HG03457 (cell line): ENCODE measurements around the gene NCEH1.
"Not testable (repeated sequence)": the region's sequence is repeated elsewhere in the genome, so short reads cannot be mapped to it uniquely, and the experiment has no call there.

Experiments
- ATAC-seq: cut with Tn5 transposase; IDR thresholded peaks from one replicate; pipeline ENCODE4 v1.9.1; 2021; ENCODE audit warnings: moderate number of reproducible peaks; ENCODE audit not compliant: unreplicated experiment

NCEH1 gene

DNA sequence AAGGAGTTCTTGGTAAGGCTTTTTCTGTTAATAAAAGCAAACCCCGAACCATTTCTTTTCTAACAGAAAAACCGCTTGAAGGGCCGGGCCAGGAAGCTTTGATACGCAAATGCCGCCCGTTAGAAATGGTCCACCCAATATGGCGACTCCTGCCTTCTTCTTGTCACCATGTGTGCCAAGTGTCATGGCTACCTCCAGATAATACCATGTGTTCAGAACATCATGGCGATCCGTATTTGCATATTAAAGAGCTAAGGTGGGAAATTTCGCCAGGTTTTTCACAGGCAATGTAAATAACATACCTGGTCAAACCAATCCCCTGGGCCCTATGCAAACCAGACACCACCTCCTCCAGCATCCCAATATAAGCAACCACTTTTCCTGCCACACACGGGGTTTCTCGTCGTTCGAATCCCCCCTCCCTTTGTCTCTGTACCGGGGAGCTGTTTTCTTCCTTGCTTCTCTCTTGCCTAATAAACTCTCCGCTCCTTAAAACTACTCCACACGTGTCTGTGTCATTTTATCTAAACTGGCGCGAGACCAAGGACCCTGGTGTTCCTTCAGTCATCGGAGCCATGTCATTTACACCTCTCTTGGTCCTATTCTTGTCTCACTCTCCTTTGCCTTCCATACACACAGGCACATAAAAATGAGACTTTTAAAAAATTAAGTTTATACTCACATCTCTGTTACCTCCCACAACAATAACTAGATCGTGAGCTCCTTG, 34.5 kb downstream of the NCEH1 start:
- ATAC-seq: no peak

DNA sequence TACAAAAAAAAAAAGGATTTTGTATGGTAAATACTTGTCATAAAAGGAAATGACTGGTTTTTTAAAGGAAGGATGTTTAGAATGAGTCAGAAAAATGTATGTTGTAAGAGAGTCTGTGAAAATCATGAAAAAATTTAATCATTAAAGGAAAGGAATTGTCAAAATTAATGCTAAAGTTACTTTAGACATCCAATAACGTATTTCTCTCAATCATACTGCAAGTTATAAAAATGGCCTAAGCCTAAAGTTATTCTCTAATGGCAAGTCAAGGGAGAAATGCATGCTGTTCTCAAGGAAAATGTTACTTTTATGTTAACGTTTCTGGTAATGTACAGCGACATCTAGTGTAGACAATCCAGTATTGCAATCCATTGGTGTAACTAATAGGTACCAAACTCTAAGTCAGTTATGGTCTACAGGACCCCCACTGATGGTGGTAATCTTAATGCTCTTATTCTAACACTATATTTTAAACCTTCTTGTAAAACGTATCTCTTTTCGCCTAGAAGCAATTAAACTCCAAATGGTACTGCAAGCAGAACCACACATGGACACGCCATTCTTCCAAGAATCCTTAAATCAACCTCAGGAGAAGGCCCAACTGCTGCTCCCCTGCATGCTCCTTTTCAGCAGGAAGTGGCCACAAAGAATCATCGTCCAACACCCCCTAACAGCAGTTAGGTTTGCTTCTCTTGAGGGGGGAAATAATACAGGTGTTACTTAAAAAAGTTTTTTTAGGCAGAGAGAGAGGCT, 35.2 kb downstream of the NCEH1 start:
- ATAC-seq: no peak

DNA sequence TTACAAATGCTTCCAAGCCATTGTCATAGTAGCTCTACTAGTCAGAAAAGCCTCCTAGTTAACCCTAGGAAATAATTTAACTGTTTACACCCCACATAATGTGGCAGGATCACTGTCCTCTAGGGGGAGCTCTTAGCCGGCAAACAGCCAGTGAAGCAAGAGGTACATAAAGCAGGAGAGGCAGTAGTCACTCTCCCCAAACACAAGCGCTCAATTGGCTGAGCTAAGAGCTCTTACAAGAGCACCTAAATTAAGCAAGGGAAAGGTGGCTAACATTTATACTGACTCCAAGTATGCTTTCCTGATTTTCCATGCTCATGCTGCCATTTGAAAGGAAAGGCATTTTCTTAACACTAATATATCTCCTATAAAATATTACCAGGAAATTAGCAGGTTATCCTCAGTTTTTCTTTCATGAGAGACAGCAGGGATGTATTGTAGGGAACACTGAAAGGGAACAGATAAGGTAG, 37.6 kb downstream of the NCEH1 start:
- peak; percentile 62 for ATAC-seq

DNA sequence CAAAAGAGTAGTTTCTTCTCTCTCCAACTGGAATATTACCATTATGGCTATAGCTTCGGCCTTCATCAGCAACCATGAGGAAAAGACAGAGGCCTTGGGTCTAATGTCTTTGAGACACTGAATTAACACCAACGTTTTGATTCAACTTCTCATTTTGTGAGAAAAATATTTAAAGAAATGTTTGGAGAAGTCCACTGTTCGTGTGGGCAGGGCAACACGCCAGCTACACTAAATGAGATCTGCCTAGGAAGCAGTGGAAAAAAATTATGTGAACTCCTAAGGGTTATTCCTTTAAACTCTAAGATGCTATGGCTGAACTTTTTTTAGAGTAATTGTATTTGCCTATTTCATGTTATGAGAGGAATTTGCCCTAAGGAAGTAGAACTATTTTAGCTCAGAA, 41.8 kb downstream of the NCEH1 start:
- no peak for ATAC-seq

DNA sequence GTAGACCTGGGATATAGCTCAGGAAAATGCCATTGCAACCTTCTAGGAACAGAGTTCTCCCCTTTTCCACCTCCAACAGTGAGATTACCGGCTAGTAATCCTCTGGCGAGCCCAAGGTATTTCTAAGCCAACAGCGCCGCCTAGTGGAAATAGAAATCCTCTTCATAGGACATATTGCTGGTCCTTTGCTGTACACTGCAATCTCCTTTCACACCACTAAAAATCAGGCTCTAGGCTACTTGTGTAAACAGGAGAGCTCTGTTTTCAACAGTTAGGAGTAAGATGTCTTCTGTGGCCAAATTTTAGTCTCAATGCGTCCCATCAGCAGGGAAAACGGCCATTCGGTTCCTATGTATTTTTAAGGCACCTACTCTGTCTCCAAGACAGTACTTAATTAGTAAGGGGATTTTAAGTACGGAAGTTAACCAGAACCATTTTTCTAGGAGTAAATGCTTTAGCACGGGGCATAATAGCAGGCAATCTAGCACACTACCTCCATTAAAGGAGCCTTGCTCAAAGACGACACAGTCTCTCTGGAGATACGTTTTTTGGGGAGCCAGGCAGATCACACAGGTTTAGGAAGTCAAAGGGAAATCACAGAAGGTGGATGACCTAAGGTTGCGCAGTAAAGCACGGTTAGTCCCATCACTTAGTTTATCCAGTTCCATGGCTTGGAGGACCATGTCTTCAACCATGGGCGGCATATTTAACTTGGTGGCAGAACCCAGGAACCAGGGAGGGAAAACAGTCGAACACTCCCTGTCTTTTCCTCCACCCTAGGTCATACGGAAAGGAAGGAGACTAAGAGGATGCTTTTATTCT, 43.8 kb downstream of the NCEH1 start:
- peak; percentile 96 for ATAC-seq

DNA sequence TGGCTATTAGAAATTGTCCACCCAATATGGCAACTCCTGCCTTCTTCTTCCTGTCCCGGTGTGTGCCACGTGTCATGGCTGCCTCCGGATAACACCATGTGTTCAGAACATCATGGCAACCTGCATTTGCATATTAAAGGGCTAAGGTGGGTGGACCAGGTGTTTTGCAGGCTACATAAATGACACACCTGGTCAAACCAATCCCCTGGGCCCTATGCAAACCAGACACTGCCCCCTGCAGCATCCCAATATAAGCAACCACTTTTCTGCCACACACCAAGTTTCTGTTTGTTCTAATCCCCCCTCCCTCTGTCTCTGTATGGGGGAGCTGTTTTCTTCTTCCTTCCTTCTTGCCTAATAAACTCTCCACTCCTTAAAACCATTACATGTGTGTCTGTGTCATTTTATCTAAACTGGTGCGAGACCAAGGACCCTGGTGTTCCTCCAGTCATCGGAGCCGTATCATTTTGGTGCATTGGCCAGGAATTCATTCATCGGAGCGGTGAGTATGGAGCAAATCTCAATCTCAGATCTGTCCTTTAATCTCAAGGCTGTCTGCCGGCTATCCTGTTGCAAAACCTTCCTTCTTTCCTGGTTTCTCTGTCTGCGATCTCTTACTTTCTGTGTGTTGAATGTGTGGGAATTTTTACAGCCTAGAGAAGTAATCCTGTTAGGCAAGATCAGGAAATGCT, 44.5 kb downstream of the NCEH1 start:
- ATAC-seq: peak; percentile 13

DNA sequence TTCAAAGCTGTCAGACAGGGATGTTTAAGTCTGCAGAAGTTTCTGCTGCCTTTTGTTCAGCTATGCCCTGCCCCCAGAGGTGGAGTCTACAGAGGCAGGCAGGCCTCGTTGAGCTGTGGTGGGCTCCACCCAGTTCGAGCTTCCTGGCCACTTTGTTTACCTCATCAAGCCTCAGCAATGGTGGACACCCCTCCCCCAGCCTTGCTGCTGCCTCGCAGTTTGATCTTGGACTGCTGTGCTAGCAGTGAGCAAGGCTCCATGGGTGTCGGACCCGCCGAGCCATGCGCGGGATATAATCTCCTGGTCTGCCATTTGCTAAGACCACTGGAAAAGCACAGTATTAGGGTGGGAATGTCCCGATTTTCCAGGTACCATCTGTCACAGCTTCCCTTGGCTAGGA, 45.4 kb downstream of the NCEH1 start:
- ATAC-seq: not testable (repeated sequence)

DNA sequence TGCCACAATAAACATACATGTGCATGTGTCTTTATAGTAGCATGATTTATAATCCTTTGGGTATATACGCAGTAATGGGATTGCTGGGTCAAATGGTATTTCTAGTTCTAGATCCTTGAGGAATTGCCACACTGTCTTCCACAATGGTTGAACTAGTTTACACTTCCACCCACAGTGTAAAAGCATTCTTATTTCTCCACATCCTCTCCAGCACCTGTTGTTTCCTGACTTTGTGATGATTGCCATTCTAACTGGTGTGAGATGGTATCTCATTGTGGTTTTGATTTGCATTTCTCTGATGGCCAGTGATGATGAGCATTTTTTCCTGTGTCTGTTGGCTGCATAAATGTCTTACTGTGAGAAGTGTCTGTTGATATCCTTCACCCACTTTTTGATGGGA, 50.4 kb downstream of the NCEH1 start:
- ATAC-seq: not testable (repeated sequence)

DNA sequence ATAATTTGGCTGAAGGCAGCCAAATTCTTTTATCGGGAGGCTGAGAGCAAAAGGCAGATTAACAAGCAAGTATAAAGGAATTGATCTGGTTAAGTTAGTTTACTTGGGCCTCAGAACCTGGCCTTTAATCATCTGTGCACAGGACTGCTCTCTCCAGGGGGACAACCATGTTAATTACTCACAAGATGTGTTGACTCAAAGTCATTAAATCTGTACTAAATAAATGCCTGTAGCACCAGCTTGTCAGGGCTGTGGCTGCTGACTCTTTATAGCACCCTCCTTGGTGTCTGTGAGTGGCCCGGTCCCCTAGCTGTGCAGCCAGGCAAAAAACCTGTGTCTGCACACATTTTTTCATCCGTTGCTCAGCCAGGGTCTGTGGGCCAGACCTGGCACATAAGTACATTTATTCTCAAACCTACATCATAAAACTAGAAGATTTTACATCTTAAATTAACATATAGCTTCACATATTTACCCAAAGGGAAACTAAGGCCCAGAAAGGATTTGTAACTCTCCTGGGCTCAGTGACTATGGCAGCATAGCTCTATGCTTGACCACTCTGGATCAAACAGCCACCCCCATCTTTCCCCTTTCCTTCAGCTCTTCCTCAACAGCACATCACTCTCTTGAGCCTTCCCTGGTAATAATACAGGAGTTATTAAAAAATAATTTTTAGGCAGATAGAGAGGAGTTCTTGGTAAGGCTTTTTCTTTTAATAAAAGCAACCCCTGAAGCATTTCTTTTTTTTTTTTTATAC, 51.4 kb downstream of the NCEH1 start:
- ATAC-seq: no peak

DNA sequence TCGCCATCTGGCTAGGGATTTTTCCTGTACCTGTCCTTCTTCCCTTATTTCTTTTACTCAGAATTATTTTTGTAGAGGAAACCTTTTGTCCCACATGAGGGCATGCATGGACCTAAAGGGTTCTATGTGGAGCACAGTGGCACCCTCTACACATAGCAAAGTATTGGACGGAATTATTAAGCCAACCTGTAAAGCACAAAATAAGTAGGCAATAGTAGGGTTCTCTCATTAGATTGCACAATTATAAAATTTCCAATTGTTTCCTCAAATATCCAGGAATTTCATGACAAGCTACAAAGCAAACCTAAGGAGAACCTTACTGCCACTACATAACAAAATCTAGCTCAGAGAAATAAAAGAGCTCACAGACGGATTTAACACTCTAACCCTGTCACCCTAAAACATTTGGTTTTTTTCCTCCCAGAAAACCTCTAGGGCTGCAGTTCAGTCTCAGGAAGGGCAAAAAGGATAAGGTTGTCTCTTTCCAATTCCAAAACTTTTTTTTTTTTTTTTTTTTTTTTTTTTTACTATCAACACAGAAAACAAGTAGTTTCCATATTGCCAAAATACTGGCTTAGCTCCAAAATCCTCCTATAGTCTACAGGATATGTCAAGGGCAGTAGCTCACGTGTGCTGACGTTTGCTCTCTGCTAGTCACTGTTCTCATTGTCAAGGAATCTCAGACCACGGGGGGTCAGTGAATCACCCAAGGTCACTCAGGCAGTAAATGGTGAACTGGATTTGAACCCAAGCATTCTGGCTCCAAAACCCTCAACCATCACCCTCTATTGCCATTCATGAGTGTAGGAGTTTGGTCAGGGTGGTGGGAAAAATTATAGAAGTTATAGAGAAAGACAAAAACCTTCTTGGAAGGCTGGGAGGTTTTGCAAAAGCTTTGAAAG, 52.3 kb downstream of the NCEH1 start:
- no peak for ATAC-seq

DNA sequence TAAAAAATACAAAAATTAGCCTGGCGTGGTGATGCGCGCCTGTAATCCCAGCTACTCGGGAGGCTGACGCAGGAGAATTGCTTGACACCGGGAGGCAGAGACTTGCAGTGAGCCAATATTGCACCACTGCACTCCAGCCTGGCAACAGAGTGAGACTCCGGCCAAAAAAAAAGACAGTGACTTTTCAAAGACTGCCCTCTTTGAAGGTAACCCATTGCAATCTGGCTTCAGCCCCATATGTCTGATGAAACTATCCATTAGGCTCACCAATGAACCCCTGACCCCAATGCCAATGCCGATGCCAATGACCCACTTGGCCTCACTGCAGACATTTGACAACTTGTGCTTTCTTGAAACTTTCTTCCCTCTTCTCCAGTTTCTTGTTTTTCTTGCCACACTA, 54.3 kb downstream of the NCEH1 start:
- ATAC-seq: no peak

DNA sequence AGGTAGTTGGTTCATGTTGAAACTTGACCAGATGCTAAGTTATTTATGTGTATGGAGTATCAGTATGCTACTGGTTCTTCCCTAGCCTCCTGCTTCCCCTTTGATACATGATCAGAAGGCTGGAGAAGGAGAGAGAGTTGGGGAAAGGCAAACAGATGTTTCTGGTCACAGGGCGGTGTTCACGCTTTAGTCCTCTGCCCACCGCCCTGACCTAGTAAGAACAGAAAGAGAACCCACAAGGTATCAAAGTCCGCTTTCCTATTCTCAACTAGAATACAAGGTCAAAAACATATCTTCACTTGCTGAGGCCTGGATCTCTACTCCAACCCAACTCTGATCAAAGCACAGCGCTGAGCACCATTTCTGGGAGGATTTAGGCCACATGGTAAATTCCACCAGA, 55.5 kb downstream of the NCEH1 start:
- no peak for ATAC-seq

DNA sequence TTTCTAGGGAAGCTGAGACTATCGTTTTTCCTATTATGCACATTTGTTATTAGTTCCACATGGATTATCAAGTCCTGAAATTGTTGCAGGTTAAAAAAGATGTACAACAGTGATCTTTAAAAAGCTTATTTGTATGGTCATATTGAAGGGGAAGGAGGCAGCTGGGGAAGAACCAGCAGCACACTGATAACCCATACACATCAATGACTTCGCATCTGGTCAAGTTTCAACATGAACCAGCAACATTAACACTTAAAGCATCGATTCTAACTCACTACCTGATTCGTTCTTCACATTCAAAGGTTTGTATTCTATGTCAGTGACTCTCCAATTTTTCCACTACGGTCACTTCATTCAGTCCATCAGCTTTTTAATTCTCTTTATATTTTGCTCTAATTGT, 56.4 kb downstream of the NCEH1 start:
- no peak for ATAC-seq

DNA sequence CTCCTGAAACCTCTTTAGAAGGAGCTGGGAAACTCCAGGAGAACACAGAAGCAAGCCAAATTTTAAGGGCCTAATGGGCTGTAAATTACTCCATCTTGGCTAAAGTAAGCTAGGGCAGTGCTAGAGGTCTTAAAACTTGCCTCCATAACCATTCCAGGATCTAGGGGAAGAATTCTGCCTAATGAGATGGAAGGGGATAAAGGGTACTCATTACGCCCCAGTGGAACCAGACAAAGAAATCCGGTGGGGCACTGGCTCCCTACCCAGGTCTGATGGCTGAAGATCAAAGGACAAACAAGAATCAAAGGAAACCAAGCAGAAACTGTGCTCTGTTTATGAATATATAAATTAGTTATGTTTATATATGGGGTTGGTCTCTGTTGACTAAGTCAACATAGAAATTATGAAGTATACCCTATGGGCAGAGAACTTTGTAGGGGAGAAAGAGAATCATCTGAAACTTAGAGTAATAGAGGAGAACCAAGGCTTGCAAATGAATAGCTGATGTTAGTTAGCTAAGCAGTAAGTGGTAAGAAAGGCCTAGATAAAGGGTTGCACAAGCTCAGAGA, 57.8 kb downstream of the NCEH1 start:
- ATAC-seq: no peak

DNA sequence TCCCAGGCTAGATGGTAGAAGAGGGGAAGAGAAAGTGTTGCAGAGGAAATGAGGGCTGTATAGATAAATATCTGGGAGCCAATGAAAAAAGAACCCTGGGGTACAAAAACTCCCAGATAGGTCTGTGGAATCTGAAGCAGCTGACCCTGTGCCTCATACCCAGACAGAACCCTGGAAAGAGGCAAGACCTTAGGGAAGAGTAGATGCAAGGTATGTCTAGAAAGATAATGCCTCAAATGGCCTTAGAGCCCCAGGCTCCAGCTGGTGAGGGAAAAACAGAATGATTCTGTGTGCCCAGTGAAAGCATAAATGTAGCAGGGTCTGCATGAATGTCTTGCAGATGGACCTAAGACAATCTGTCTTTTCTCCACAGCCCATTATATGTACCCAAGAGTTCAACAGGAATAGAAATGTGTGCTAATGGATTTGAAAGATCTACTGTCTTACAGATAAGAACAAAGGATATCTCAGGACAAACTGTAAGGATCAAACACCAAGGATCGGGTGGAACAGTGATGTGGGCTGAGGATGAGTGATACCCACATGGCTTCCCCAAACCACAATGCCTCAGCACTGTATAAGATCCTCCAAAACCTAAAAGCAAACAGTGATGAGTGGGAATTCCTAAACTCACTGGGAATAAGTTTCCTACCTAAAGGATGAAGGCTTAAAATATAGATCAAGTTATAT, 58.8 kb downstream of the NCEH1 start:
- ATAC-seq: no peak

DNA sequence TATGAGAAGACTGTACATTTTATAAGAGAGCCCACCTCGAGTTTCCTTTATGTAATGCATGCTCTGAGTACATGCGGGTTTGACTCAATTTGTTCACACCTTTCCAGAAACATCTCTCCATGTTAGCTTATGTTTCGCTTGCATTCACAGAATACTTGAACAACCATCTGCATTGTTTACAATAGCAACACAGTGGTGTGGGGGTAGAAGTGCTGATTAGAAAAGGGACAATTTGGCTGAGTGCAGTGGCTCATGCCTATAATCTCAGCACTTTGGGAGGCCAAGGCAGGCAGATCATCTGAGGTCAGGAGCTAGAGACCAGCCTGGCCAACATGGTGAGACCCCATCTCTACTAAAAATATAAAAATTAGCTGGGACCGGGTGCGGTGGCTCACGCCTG, 60.9 kb downstream of the NCEH1 start:
- no peak for ATAC-seq

DNA sequence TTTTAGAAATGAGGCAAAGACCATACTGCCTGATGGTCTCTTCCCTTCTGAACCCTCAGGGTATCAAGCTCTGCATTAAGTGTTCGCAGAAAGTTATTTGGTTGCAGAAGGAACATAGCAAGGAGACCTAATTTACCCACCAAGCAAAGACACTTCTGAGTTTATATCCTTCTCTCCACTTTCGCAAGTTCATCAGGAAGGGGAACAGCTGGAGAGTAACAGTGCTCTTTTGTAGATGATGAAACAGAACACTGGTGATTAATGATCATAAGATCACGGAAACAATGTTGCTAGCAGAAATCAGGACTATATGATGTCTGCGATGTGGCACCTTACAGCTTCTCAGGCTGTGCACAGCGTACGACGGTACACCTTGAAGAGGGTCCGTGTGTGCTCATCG, 62.1 kb downstream of the NCEH1 start:
- no peak for ATAC-seq

DNA sequence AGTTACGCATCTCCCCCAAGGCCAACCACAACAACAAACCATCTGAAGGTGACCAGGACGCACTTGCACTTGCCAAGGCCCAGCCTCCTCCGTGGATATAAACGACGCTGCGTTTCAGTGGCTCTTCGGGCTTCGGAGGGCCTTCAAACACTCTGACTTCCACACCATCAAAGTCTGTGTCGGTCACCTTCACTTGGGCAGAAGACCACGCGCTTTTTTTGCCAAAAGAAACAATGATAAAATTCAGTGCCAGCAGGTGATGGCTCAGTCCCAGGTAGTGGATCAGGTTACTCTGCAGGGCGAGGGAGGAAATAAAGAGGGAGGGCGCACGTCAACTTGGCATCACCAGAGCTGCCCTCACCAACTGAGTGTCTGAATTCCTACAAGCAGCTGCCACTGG, 63.0 kb downstream of the NCEH1 start:
- no peak for ATAC-seq
